HEK293T (cell line): ENCODE measurements around the gene SORBS1.

Experiments
- CTCF ChIA-PET: fragments of 350-600 bp; formaldehyde crosslinking; extraction: SDS; loops from one replicate; lab custom pipeline; 2021; ENCODE audit warnings: antibody characterized with exemption, inconsistent platforms; lab: Yijun Ruan, JAX
- POLR2A ChIA-PET: fragments of 350-600 bp; formaldehyde crosslinking; extraction: SDS; loops from one replicate; lab custom pipeline; 2020; ENCODE audit warnings: antibody characterized with exemption, inconsistent platforms; lab: Yijun Ruan, JAX
- DNase-seq: peaks from one replicate; pipeline ENCODE4 v3.0.0; 2012; ENCODE audit warnings: mixed read lengths; ENCODE audit errors: extremely low spot score
- ARNT ChIP-seq: fragments of 450-650 bp; IDR thresholded peaks from 2 replicates; pipeline ENCODE4 v1.6.1; 2017; ENCODE audit warnings: mild to moderate bottlenecking
- BHLHE40 ChIP-seq: fragments of 450-650 bp; IDR thresholded peaks from 2 replicates; pipeline ENCODE4 v1.6.1; 2016; ENCODE audit warnings: mild to moderate bottlenecking, moderate library complexity, borderline replicate concordance
- CTBP1 ChIP-seq: fragments of 450-650 bp; IDR thresholded peaks from 2 replicates; pipeline ENCODE4 v1.6.1; 2016; ENCODE audit warnings: borderline replicate concordance
- ELF4 ChIP-seq: fragments of 450-650 bp; IDR thresholded peaks from 2 replicates; pipeline ENCODE4 v1.6.1; 2017; ENCODE audit warnings: antibody characterized with exemption
- FOXA1 ChIP-seq: fragments of 450-650 bp; IDR thresholded peaks from 2 replicates; pipeline ENCODE4 v1.6.1; 2016; ENCODE audit warnings: mild to moderate bottlenecking
- FOXK2 ChIP-seq: fragments of 450-650 bp; IDR thresholded peaks from 2 replicates; pipeline ENCODE4 v1.6.1; 2016; ENCODE audit warnings: mild to moderate bottlenecking
- FOXM1 ChIP-seq: fragments of 450-650 bp; IDR thresholded peaks from 2 replicates; pipeline ENCODE4 v1.6.1; 2017; ENCODE audit warnings: mild to moderate bottlenecking, borderline replicate concordance
- HDGF ChIP-seq: fragments of 450-650 bp; IDR thresholded peaks from 2 replicates; pipeline ENCODE4 v1.6.1; 2017; ENCODE audit warnings: antibody characterized with exemption, borderline replicate concordance
- L3MBTL2 ChIP-seq: fragments of 450-650 bp; conservative IDR thresholded peaks from 2 replicates; pipeline ENCODE4 v1.6.1; 2016; ENCODE audit warnings: mild to moderate bottlenecking
- LEF1 ChIP-seq: fragments of 450-650 bp; IDR thresholded peaks from 2 replicates; pipeline ENCODE4 v1.6.1; 2017; ENCODE audit warnings: mild to moderate bottlenecking, borderline replicate concordance
- NFRKB ChIP-seq: fragments of 450-650 bp; IDR thresholded peaks from 2 replicates; pipeline ENCODE4 v1.6.1; 2016; ENCODE audit warnings: mild to moderate bottlenecking, moderate library complexity
- SP1 ChIP-seq: fragments of 450-650 bp; IDR thresholded peaks from 2 replicates; pipeline ENCODE4 v1.6.1; 2017
- SUZ12 ChIP-seq: fragments of 450-650 bp; IDR thresholded peaks from 2 replicates; pipeline ENCODE4 v1.6.1; 2016; ENCODE audit warnings: mild to moderate bottlenecking
- TARDBP ChIP-seq: fragments of 450-650 bp; IDR thresholded peaks from 2 replicates; pipeline ENCODE4 v1.6.1; 2016
- ZNF384 ChIP-seq: fragments of 450-650 bp; IDR thresholded peaks from 2 replicates; pipeline ENCODE4 v1.6.1; 2016
- TF ChIP-seq, protein P1 (sequence below): fragments of 450-650 bp; IDR thresholded peaks from 2 replicates; pipeline ENCODE4 v1.6.1; 2016

SORBS1 gene

DNA sequence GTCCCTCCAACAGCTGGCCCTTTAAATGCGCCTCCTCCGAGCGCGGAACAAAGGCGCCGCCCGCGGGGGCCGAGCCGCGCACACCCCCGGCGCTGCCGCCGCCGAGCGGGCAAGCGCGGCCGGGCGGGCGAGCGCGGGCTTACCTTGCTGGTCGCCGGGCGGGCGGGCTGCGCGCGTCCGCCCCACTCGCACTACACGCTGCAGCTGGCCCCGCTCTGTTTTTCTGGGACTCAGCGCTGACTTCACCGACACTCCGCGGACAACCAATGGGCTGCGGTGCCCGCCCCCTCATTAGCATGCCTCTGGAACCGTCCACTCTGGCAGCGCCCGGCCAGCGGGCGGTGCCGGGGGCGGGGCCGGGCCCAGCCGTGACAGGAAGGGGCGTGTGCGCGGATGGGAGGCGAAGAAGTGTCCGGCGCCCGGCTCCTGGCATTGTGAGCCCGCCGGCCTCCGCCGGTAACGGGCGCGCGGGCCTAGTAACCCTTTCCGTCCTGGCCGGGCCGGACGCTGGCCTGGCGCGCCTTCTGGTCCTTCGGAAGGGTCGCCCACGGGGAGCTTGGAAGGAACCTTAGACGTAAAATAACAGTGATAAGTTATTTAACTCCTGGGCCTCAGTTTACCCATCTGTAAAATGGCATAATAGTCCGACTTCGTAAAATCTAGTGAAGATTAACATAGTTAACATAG is at the start of gene SORBS1:
Gene SORBS1, minus strand, starts transcription at position 195 of the 687 bp plus-strand sequence. CDS start 120,236 bp downstream, outside the sequence.
- POLR2A ChIA-PET, result no interaction called here
- DNase-seq, result peak; percentile 99
- CTCF ChIA-PET, result no interaction called here
- no peak for TF ChIP-seq NFRKB
- TF ChIP-seq FOXM1, result peak; percentile 68; the same call in 1 of the 2 replicates

DNA sequence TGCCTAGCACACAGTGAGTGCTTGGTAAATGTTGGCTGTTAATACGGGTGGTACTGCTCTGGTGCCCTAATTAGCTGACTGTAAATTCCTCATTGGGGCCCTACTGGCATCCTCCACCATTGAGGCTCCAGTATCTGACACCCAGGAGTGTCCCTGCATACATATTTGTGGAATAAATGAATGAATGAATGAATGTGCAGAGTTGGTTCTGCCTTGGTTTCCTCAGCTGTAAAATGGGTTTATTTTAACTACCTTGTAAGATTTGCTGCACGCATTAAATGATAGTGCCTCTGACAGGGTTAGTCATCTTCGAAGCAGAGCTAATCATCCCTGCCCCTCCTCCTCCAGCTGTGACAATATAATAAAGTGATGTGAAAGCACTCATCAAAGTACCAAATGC is 49.6 kb upstream of the SORBS1 start:
- CTCF ChIA-PET, result no interaction called here
- no peak for DNase-seq
- POLR2A ChIA-PET, result no interaction called here
- TF ChIP-seq FOXM1, result no peak
- no peak for TF ChIP-seq BHLHE40
- TF ChIP-seq NFRKB, result no peak
- TF ChIP-seq HDGF, result no peak
- TF ChIP-seq FOXK2, result no peak
- no peak for TF ChIP-seq FOXA1
- no peak for TF ChIP-seq ZNF384
- no peak for TF ChIP-seq CTBP1
- TF ChIP-seq, protein P1, sequence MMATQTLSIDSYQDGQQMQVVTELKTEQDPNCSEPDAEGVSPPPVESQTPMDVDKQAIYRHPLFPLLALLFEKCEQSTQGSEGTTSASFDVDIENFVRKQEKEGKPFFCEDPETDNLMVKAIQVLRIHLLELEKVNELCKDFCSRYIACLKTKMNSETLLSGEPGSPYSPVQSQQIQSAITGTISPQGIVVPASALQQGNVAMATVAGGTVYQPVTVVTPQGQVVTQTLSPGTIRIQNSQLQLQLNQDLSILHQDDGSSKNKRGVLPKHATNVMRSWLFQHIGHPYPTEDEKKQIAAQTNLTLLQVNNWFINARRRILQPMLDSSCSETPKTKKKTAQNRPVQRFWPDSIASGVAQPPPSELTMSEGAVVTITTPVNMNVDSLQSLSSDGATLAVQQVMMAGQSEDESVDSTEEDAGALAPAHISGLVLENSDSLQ, result no peak
- TF ChIP-seq ARNT, result no peak
- TF ChIP-seq SP1, result no peak
- TF ChIP-seq SUZ12, result no peak
- TF ChIP-seq ELF4, result no peak

DNA sequence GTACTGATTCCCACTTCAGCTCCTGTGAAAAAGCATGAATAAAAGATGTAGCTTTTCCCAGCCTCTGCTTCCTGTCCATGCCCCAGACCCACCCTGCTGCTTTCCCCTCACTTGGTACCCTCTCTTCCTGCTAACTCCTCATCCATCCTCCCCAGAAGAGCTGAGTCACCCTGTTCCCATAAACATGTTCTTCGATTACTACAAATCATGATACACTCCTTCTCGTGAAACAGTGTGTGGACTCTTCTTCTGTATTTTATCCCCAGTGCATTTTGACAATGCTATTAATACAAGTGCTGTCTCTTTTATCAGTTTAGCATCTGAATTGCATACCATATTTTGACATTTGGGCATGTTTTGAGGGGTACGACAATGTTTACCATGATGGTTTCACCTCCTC is 45.8 kb upstream of the SORBS1 start:
- ChIA-PET CTCF (no interaction called here), POLR2A (no interaction called here)
- DNase-seq, result no peak
- no peak for TF ChIP-seq SP1
- no peak for TF ChIP-seq FOXK2
- TF ChIP-seq FOXM1, result no peak

DNA sequence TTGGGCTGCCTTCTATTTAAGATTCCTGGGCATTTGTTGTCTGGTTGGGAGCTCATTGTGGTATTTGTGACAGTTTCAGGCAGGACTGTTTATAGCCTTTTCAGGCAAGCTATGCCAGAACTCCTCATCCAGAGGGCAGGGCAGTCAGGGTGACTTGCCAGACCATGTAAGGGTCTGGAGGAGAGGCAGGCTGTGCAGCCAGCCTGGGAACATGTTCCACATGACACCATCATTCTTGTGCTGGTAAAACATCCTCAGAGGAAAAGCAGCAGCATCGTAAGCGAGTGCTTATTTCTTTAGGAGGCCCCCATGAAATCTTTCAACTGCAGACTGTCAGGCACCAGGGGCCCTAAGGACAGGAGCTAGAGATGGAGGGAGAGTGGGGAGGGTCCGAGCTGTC is 44.0 kb upstream of the SORBS1 start:
- ChIA-PET POLR2A (no interaction called here), CTCF (interaction anchor here (2.4 to 5.9 kb wide), 2 partner anchors 174 to 229 kb away, joined by 16 to 68 read pairs; no protein-coding TSS in a partner anchor)
- TF ChIP-seq NFRKB (no peak), SUZ12 (no peak), CTBP1 (no peak), LEF1 (no peak), ARNT (no peak), HDGF (no peak), TARDBP (no peak), SP1 (no peak), FOXA1 (no peak), L3MBTL2 (no peak), FOXK2 (no peak), BHLHE40 (no peak)
- TF ChIP-seq, protein P1, result no peak
- DNase-seq, result no peak

DNA sequence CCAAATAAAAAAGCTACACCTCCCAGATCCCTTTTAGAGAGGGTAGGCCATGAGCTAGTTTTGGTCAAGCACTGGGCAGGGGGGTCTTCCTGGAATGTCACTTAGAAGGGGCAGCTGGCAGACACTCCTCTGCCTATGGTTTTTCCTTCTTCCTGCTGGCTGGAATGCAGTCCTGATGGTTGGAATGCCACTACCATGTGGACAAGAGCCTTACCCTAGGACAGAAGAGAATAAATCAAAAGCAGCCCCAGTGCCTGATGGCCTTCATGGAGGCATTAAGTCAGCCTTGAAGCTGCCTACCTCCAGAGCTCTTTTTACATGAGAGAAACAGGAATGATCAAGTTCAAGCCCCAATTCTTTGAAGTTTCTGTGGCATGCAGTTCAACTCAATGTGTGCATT is 43.5 kb upstream of the SORBS1 start:
- POLR2A ChIA-PET, result interaction anchor here (0.6 kb wide), 1 partner anchor 12 kb away, joined by 3 read pairs; no protein-coding TSS in a partner anchor
- TF ChIP-seq FOXK2 (no peak), SP1 (no peak), NFRKB (no peak), FOXM1 (no peak)
- no peak for DNase-seq
- CTCF ChIA-PET, result interaction anchor here (2.4 to 5.9 kb wide), 2 partner anchors 174 to 229 kb away, joined by 16 to 68 read pairs; no protein-coding TSS in a partner anchor

DNA sequence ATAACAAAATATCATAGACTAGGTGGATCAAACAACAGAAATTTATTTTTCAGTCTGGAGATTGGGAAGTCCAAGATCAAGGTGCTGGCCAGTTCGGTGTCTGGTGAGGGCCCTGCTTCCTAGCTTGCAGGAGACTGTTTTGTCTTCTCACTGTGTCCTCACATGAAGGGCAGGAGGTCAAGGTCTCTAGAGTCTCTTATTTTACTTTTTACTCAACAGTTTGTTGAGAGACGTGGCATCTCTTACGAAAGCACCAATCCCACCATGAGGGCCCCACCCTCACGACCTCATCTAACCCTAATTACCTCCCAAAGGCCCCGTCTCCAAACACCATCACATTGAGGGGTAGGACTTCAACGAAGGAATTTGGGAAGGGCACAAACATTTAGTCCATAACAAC is 41.2 kb upstream of the SORBS1 start:
- ChIA-PET CTCF (interaction anchor here (1.1 to 5.9 kb wide), 3 partner anchors 124 to 227 kb away, joined by 3 to 68 read pairs (median 14); no protein-coding TSS in a partner anchor), POLR2A (no interaction called here)
- TF ChIP-seq, protein P1, result no peak
- TF ChIP-seq BHLHE40 (no peak), SP1 (no peak), FOXK2 (no peak), FOXA1 (no peak), HDGF (no peak), ARNT (no peak), ZNF384 (no peak), NFRKB (no peak), LEF1 (no peak), CTBP1 (no peak), FOXM1 (no peak), SUZ12 (no peak), L3MBTL2 (no peak)
- no peak for DNase-seq
